HEK293 (cell line): ENCODE measurements around the gene PRRT3.

Experiments
- CTCF ChIA-PET: fragments of 350-600 bp; formaldehyde crosslinking; extraction: SDS; loops from one replicate; lab custom pipeline; 2021; ENCODE audit warnings: antibody characterized with exemption; lab: Yijun Ruan, JAX
- POLR2A ChIA-PET: fragments of 300-600 bp; formaldehyde crosslinking; extraction: SDS; loops from one replicate; lab custom pipeline; 2020; ENCODE audit warnings: antibody characterized with exemption, inconsistent platforms; lab: Yijun Ruan, JAX
- H3K27ac ChIP-seq: fragments of 200-500 bp; sonication (Bioruptor generic); 2 replicates; pipeline ENCODE4 v1.5.1; 2014; ENCODE audit warnings: low read depth, low read length, control low read depth, inconsistent platforms; ENCODE audit errors: extremely low read depth
- H3K36me3 ChIP-seq, 2 experiments: fragments of 200-500 bp in 1 of 2; sonication (Bioruptor generic) in 1 of 2; 1 replicate in 1 of 2; 2 replicates in 1 of 2; pipeline ENCODE4 v1.5.1; 2014 to 2017; ENCODE audit warnings: inconsistent platforms in 2 of 2, low read length in 2 of 2; ENCODE audit not compliant: control insufficient read depth in 2 of 2, insufficient read depth in 1 of 2
- H3K4me1 ChIP-seq: fragments of 200-500 bp; sonication (Bioruptor generic); 2 replicates; pipeline ENCODE4 v1.5.1; 2014; ENCODE audit warnings: mild to moderate bottlenecking, low read length, inconsistent platforms; ENCODE audit not compliant: control insufficient read depth, insufficient read depth
- H3K4me3 ChIP-seq: 2 replicates; pipeline ENCODE4 v1.5.1; 2011; ENCODE audit warnings: low read depth, mild to moderate bottlenecking, control low read depth, low read length, moderate library complexity
- H3K9me3 ChIP-seq: fragments of 200-500 bp; sonication (Bioruptor generic); 2 replicates; pipeline ENCODE4 v1.5.1; 2014; ENCODE audit warnings: low read depth, low read length, inconsistent platforms; ENCODE audit not compliant: control insufficient read depth, insufficient read depth
- ATF2 ChIP-seq: fragments of 450-650 bp; formaldehyde crosslinking; IDR thresholded peaks from 2 replicates; pipeline ENCODE4 v1.5.1; 2016; ENCODE audit warnings: missing biosample characterization, missing genetic modification characterization, low read depth
- GLI2 ChIP-seq: fragments of 450-650 bp; formaldehyde crosslinking; IDR thresholded peaks from 2 replicates; pipeline ENCODE4; 2017; ENCODE audit warnings: missing biosample characterization, missing genetic modification characterization, low read depth, borderline replicate concordance
- HIC1 ChIP-seq: fragments of 450-650 bp; formaldehyde crosslinking; IDR thresholded peaks from 2 replicates; pipeline ENCODE4 v1.5.1; 2016; ENCODE audit warnings: missing biosample characterization, missing genetic modification characterization
- PRDM1 ChIP-seq: fragments of 450-650 bp; formaldehyde crosslinking; IDR thresholded peaks from 2 replicates; pipeline ENCODE4; 2016; ENCODE audit warnings: missing biosample characterization, missing genetic modification characterization
- ZBTB10 ChIP-seq: fragments of 450-650 bp; formaldehyde crosslinking; IDR thresholded peaks from 2 replicates; pipeline ENCODE4 v1.5.1; 2016; ENCODE audit warnings: missing biosample characterization, missing genetic modification characterization
- ZBTB26 ChIP-seq: fragments of 450-650 bp; formaldehyde crosslinking; optimal IDR thresholded peaks from 2 replicates; pipeline ENCODE3; 2016; ENCODE audit warnings: missing biosample characterization, mild to moderate bottlenecking, missing genetic modification characterization
- ZEB2 ChIP-seq: fragments of 450-650 bp; formaldehyde crosslinking; IDR thresholded peaks from 2 replicates; pipeline ENCODE4 v1.5.1; 2016; ENCODE audit warnings: missing biosample characterization, missing genetic modification characterization
- ZIC2 ChIP-seq: fragments of 450-650 bp; formaldehyde crosslinking; IDR thresholded peaks from 2 replicates; pipeline ENCODE4 v1.5.1; 2016; ENCODE audit warnings: missing biosample characterization, missing genetic modification characterization
- ZNF140 ChIP-seq: fragments of 450-650 bp; formaldehyde crosslinking; IDR thresholded peaks from 2 replicates; pipeline ENCODE4 v1.5.1; 2016; ENCODE audit warnings: missing biosample characterization, missing genetic modification characterization
- ZNF169 ChIP-seq: fragments of 450-650 bp; formaldehyde crosslinking; IDR thresholded peaks from 2 replicates; pipeline ENCODE4 v1.5.1; 2016; ENCODE audit warnings: missing biosample characterization, missing genetic modification characterization
- ZNF221 ChIP-seq: fragments of 450-650 bp; formaldehyde crosslinking; IDR thresholded peaks from 2 replicates; pipeline ENCODE4 v1.5.1; 2017; ENCODE audit warnings: missing biosample characterization, missing genetic modification characterization, borderline replicate concordance
- ZNF311 ChIP-seq: fragments of 450-650 bp; formaldehyde crosslinking; IDR thresholded peaks from 2 replicates; pipeline ENCODE4 v1.5.1; 2017; ENCODE audit warnings: missing biosample characterization, missing genetic modification characterization, borderline replicate concordance
- ZNF514 ChIP-seq: fragments of 450-650 bp; formaldehyde crosslinking; IDR thresholded peaks from 2 replicates; pipeline ENCODE4 v1.5.1; 2016; ENCODE audit warnings: missing biosample characterization, missing genetic modification characterization
- ZNF518A ChIP-seq: fragments of 450-650 bp; formaldehyde crosslinking; conservative IDR thresholded peaks from 2 replicates; pipeline ENCODE4 v1.5.1; 2016; ENCODE audit warnings: low read depth, missing biosample characterization, missing genetic modification characterization
- ZNF529 ChIP-seq: fragments of 450-650 bp; formaldehyde crosslinking; IDR thresholded peaks from 2 replicates; pipeline ENCODE4 v1.5.1; 2017; ENCODE audit warnings: missing genetic modification characterization, missing biosample characterization; ENCODE audit not compliant: insufficient replicate concordance
- ZNF530 ChIP-seq: fragments of 450-650 bp; formaldehyde crosslinking; IDR thresholded peaks from 2 replicates; pipeline ENCODE4 v1.5.1; 2016; ENCODE audit warnings: low read depth, missing biosample characterization, missing genetic modification characterization
- ZNF548 ChIP-seq: fragments of 450-650 bp; formaldehyde crosslinking; IDR thresholded peaks from 2 replicates; pipeline ENCODE4 v1.5.1; 2016; ENCODE audit warnings: missing biosample characterization, missing genetic modification characterization
- ZNF549 ChIP-seq: fragments of 450-650 bp; IDR thresholded peaks from 2 replicates; pipeline ENCODE4 v1.5.1; 2018; ENCODE audit warnings: missing biosample characterization, missing genetic modification characterization, mild to moderate bottlenecking, inconsistent platforms, moderate library complexity
- ZNF596 ChIP-seq: fragments of 450-650 bp; IDR thresholded peaks from 2 replicates; pipeline ENCODE4 v1.5.0; 2018; ENCODE audit warnings: missing biosample characterization, mild to moderate bottlenecking, missing genetic modification characterization, moderate library complexity
- ZNF610 ChIP-seq: fragments of 450-650 bp; formaldehyde crosslinking; IDR thresholded peaks from 2 replicates; pipeline ENCODE4 v1.5.1; 2016; ENCODE audit warnings: missing biosample characterization, missing genetic modification characterization, borderline replicate concordance
- ZNF701 ChIP-seq: fragments of 450-650 bp; formaldehyde crosslinking; IDR thresholded peaks from 2 replicates; pipeline ENCODE4 v1.5.1; 2016; ENCODE audit warnings: missing biosample characterization, missing genetic modification characterization
- ZSCAN4 ChIP-seq: fragments of 450-650 bp; formaldehyde crosslinking; IDR thresholded peaks from 2 replicates; pipeline ENCODE4 v1.5.1; 2017; ENCODE audit warnings: missing biosample characterization, missing genetic modification characterization

PRRT3 gene

GRCh38 chr3:9932843-9933560 is 19.2 kb downstream of the PRRT3 start:
- no peaks in the 10 kb centered on the region for H3K9me3 ChIP-seq
- H3K36me3 ChIP-seq = peaks cover 6 to 45% of the 10 kb centered on the region in 2 experiments
- POLR2A ChIA-PET = interaction anchor here (0.6 to 3.9 kb wide), 33 partner anchors 8 to 340 kb away, joined by 3 to 33 read pairs (median 4); partner anchors contain the start of genes ARPC4, CAMK1, CIDEC and EMC3
- CTCF ChIA-PET = interaction anchor here (0.6 to 2.3 kb wide), 17 partner anchors 9 to 1478 kb away, joined by 3 to 19 read pairs (median 4); partner anchors contain the start of genes IL17RC and JAGN1
- 0 out of 2 replicates have a peak, but pooled peaks cover 2% of the 10 kb centered on the region for H3K4me1 ChIP-seq
- H3K4me3 ChIP-seq = peak overlapping the region; percentile 31
- peak overlapping the region; percentile 95 for H3K27ac ChIP-seq
- TF ChIP-seq ZNF311 (tag by site-specific recombination) (no peak), ZNF548 (tag by site-specific recombination) (peak; percentile 78), ZNF549 (tag by site-specific recombination) (peak; percentile 88), ZNF596 (peak; percentile 23; the same call in 1 of the 2 replicates), HIC1 (tag by site-specific recombination) (peak; percentile 92), ZNF169 (tag by site-specific recombination) (0 out of 2 replicates have a peak, but pooled peaks have one; percentile 39), GLI2 (tag by site-specific recombination) (no peak), ZEB2 (peak; percentile 92), ZNF701 (tag by site-specific recombination) (no peak), ZBTB26 (tag by site-specific recombination) (peak; percentile 99), ZNF518A (tag by site-specific recombination) (no peak), ZSCAN4 (no peak), ZIC2 (tag by site-specific recombination) (peak; percentile 94), ZNF529 (tag by site-specific recombination) (no peak), ZBTB10 (peak; percentile 93), ZNF221 (tag by site-specific recombination) (no peak), ZNF514 (tag by site-specific recombination) (no peak), PRDM1 (tag by site-specific recombination) (no peak), ZNF610 (tag by site-specific recombination) (0 out of 2 replicates have a peak, but pooled peaks have one; percentile 61), ZNF530 (tag by site-specific recombination) (no peak), ATF2 (tag by site-specific recombination) (no peak), ZNF140 (no peak)
